Measurements from ENCODE around the gene PARP12.

Gene PARP12

GRCh38 chr7:139994356-139994755 lies 68.4 kb downstream of the PARP12 start:
- TF ChIP-seq POU6F1 (CRISPR knock-in tag; IDR thresholded peaks at IDR 0.05; ENCODE audit: borderline replicate concordance, low read depth) = no peak
- no peak for TF ChIP-seq ZNF70 (CRISPR knock-in tag; IDR thresholded peaks at IDR 0.05)
- ATAC-seq = no peak

GRCh38 chr7:139993592-139993991 lies 69.2 kb downstream of the PARP12 start:
- no peak for ATAC-seq
- no peak for TF ChIP-seq RARB (CRISPR knock-in tag; IDR thresholded peaks at IDR 0.05)
- no peak for TF ChIP-seq SNAI2 (CRISPR knock-in tag; IDR thresholded peaks at IDR 0.05)
- TF ChIP-seq TSHZ2 (CRISPR knock-in tag; IDR thresholded peaks at IDR 0.05) = no peak
- TF ChIP-seq ZFP3 (CRISPR knock-in tag; IDR thresholded peaks at IDR 0.05) = no peak
- no peak for TF ChIP-seq CREB5 (CRISPR knock-in tag; IDR thresholded peaks at IDR 0.05; ENCODE audit: low read depth)
- TF ChIP-seq CSDC2 (CRISPR knock-in tag; IDR thresholded peaks at IDR 0.05) = no peak
- TF ChIP-seq CSRNP3 (CRISPR knock-in tag; IDR thresholded peaks at IDR 0.05) = no peak
- no peak for TF ChIP-seq POU6F1 (CRISPR knock-in tag; IDR thresholded peaks at IDR 0.05; ENCODE audit: borderline replicate concordance, low read depth)

- no peak for TF ChIP-seq ISL1 (CRISPR knock-in tag; IDR thresholded peaks at IDR 0.05)
- TF ChIP-seq ESRRG (CRISPR knock-in tag; IDR thresholded peaks at IDR 0.05) = no peak
- TF ChIP-seq TCF4 (CRISPR knock-in tag; IDR thresholded peaks at IDR 0.05; ENCODE audit: borderline replicate concordance) = no peak
- no peak for TF ChIP-seq SNAI2 (CRISPR knock-in tag; IDR thresholded peaks at IDR 0.05)
- TF ChIP-seq ZNF70 (CRISPR knock-in tag; IDR thresholded peaks at IDR 0.05) = no peak
- TF ChIP-seq CSDC2 (CRISPR knock-in tag; IDR thresholded peaks at IDR 0.05) = no peak
- no peak for ATAC-seq
Measured at GRCh38 chr7:139993169-139993568, 69.6 kb downstream of the PARP12 start.

- TF ChIP-seq PATZ1 (CRISPR knock-in tag; IDR thresholded peaks at IDR 0.05; ENCODE audit: borderline replicate concordance) = no peak
- no peak for TF ChIP-seq OSR1 (CRISPR knock-in tag; IDR thresholded peaks at IDR 0.05)
- no peak for TF ChIP-seq ESRRG (CRISPR knock-in tag; IDR thresholded peaks at IDR 0.05)
- no peak for TF ChIP-seq TCF4 (CRISPR knock-in tag; IDR thresholded peaks at IDR 0.05; ENCODE audit: borderline replicate concordance)
- TF ChIP-seq CSDC2 (CRISPR knock-in tag; IDR thresholded peaks at IDR 0.05) = no peak
- no peak for TF ChIP-seq GLIS3 (CRISPR knock-in tag; IDR thresholded peaks at IDR 0.05)
- no peak for TF ChIP-seq ZNF565 (CRISPR knock-in tag; conservative IDR thresholded peaks at IDR 0.05; ENCODE audit: low read depth)
- TF ChIP-seq ZFP3 (CRISPR knock-in tag; IDR thresholded peaks at IDR 0.05) = no peak
- no peak for TF ChIP-seq ZC3H10 (CRISPR knock-in tag; IDR thresholded peaks at IDR 0.05)
- TF ChIP-seq RARB (CRISPR knock-in tag; IDR thresholded peaks at IDR 0.05) = no peak
- no peak; the same call in 2 of the 3 replicates for ATAC-seq
Measured at GRCh38 chr7:139992353-139993044, 70.3 kb downstream of the PARP12 start.
